Astrocyte of the spinal cord (primary cell): ENCODE results near the gene THRB.
A peak's percentile ranks its signal among the peaks of the same experiment; 100 is the strongest.

Experiments used
- DNase-seq: peaks from one replicate; pipeline ENCODE4 v3.0.0; 2011; ENCODE audit warnings: low read depth, low spot score
- H3K4me3 ChIP-seq: 2 replicates; pipeline ENCODE4 v1.5.1; 2011; ENCODE audit warnings: low read depth, mild to moderate bottlenecking, low read length, moderate library complexity
- in situ Hi-C: cut with HindIII; loops from 2 replicates; pipeline ENCODE4 v1.10.0; 2017; ENCODE audit warnings: low sequenced_read_pairs
- TF ChIP-seq, protein P1 (sequence below): IDR thresholded peaks from 2 replicates; pipeline ENCODE4 v1.5.1; 2012; ENCODE audit warnings: low read depth, mild to moderate bottlenecking, low read length, inconsistent platforms

The THRB gene

DNA sequence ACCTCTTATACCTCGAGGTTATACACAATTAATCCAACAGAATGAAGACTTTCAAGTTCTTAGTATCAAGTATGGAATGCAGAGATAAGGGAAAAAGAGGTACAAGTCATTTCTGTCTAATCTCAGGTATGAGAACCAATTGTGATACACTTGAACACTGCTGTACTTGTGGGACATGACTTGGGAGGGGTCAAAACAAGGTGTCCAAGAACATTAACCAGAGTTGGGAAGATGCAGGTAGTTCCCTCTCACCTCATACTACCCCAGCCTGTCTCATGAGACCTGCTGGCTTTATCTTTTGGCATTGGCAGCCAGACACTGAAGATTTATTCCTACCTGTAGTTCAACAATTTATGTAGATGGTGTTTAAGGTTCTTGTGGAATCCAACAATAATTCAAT is 339.9 kb downstream of the THRB start:
- TF ChIP-seq, protein P1, sequence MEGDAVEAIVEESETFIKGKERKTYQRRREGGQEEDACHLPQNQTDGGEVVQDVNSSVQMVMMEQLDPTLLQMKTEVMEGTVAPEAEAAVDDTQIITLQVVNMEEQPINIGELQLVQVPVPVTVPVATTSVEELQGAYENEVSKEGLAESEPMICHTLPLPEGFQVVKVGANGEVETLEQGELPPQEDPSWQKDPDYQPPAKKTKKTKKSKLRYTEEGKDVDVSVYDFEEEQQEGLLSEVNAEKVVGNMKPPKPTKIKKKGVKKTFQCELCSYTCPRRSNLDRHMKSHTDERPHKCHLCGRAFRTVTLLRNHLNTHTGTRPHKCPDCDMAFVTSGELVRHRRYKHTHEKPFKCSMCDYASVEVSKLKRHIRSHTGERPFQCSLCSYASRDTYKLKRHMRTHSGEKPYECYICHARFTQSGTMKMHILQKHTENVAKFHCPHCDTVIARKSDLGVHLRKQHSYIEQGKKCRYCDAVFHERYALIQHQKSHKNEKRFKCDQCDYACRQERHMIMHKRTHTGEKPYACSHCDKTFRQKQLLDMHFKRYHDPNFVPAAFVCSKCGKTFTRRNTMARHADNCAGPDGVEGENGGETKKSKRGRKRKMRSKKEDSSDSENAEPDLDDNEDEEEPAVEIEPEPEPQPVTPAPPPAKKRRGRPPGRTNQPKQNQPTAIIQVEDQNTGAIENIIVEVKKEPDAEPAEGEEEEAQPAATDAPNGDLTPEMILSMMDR, result no peak
- DNase-seq, result no peak
- in situ Hi-C loops, result no loop called here
- no peak overlapping the region for H3K4me3 ChIP-seq

DNA sequence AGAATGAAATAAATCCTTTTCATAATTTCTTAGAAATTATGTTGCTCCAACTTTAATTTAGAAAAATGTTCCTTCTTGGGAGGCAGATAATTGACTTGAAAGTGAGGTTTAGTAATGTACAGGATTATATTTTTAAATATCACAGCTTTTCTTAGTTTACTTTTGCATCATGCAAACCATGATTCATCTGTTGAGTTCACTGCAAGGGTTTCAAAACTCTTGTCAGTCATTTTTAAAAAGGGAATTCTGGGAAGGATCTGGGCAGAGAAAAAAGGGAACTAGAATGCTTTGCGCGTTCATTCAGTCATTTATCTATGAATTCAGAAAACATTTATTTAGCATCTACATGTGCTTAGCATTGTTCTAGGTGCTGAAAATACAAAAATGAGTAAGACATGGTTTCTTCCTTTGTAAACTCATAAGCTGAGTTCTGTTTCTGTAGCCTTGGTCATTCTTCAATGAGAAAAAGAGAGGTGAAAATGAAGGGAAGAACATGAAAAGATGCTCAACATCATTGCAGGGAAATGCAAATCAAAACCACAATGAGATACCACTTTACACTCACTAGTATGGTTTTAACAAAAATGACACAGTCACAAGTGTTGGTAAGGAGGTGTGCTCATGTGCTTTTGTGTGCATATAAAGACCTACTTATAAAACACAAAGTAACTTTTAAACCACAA is 340.5 kb downstream of the THRB start:
- TF ChIP-seq, protein P1, result no peak
- in situ Hi-C loops, result no loop called here

DNA sequence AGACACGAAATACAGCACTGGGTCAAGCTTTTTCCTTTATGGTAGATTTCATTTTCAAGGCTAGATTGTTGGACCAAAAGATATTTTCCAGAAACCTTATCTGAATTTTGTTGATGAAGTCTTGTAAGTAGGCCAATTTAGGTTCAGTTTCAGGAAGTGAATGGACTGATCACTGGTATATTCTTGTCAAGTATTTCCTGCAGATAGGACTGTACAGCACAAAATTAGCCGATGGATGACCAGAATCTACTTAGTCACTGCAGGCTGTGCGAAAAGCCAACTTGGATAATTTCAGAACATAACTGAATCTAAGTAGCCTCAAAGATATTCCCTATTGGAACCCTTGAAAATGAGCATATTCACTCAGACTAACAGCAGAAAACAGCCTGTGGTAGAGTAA is 343.1 kb downstream of the THRB start:
- in situ Hi-C loops, result no loop called here
- TF ChIP-seq, protein P1, result no peak
- no peak overlapping the region for H3K4me3 ChIP-seq
- DNase-seq, result no peak

More for the DNA sequence above, 340.5 kb downstream of the THRB start:
- DNase-seq, result no peak
- no peak overlapping the region for H3K4me3 ChIP-seq

DNA sequence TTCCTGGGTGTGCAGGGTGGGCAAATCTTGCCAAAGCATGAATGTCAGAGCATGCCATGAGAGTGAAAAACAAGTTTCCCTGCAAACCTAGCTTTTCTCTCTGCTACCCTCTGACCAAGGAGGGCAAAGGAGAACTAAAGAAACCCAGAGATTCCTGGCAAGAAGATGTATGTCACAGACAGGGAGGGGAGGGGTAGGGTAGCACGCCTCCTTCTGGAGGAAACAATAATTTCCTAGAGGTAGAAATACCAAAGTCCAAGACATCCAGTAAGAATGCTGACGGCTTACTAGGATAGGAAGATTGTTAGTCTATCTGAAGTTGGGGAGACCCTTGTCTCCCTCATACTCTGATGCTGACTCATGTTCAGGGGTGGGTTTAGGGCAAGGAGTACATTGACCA is 345.6 kb downstream of the THRB start:
- no peak for DNase-seq
- in situ Hi-C loops, result no loop called here
- TF ChIP-seq, protein P1, result no peak
- no peak overlapping the region for H3K4me3 ChIP-seq

DNA sequence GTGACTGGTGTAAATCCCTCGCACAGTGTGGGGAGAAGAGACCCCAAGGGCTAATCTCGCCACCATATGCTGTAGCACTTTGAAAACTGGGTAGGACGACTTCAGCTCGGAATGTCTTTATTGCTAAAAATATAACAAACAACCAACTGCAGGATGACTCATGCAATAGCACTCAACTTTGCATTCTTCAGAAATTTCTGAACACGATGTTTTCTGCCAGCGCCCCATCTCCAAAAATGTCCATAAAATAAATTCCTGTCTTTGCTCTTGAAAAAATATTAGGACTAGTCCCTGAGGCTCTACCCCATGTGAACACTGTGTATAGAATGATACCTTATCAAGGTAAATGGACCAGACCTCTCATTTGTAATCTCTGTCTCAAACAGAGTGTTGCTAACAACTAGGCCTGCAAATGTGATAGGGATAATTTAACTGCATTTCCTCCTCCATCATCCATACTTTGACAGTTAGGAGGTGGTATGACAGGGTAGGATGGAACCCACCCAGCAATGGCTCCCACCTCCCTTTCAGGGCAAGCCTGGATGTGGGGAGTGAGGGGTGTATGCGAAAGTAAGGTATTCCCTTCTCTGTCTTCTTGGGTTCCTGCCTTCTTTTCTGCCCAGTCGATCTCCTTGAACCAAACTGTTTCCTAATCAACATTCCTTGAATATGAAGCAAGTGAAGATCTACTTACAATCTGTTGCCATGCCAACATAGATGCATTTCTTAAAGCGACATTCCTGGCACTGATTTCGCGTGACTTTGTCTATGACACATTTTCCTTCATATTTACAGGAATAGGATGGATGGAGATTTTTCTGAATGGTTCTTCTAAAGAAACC is 348.4 kb downstream of the THRB start:
- H3K4me3 ChIP-seq, result no peak overlapping the region
- TF ChIP-seq, protein P1, result no peak
- in situ Hi-C loops, result no loop called here
- peak; percentile 68 for DNase-seq

DNA sequence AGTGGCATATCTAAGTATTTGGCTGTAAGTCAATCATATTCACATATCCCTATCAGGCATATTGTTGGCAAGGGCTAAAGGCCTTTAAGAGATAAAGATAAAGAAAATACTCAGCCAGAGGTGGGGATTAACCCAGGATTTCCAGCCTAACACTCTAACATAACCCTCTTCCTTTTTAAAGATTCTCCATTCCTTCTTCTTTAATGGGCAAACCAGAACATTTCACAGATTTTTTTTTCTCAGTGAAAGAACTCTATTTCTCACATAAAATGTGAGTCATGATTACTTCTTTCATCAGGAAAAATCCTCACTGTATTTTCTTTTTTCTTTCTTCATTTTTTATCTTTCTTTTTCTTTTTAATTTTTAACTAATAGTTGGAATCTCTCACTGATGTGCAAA is 349.2 kb downstream of the THRB start:
- in situ Hi-C loops, result no loop called here
- DNase-seq, result peak; percentile 31
- no peak overlapping the region for H3K4me3 ChIP-seq
- TF ChIP-seq, protein P1, result no peak
